Measurements from ENCODE around the gene TMEM176A.

Gene TMEM176A

GRCh38 chr7:150791304-150791703 lies 9.3 kb upstream of the TMEM176A start:
- no peaks in the 10 kb centered on the region for H3K27me3 ChIP-seq
- H3K9me3 ChIP-seq = no peaks in the 10 kb centered on the region
- H3K4me3 ChIP-seq (ENCODE audit: low read depth, low read length) = no peak overlapping the region
- no peaks in the 10 kb centered on the region for H3K36me3 ChIP-seq
- peaks cover 27% of the 10 kb centered on the region for H3K4me1 ChIP-seq
- TF ChIP-seq CTCF (IDR thresholded peaks at IDR 0.05; ENCODE audit: low read depth, low read length) = no peak
- DNase-seq = no peak

DNA sequence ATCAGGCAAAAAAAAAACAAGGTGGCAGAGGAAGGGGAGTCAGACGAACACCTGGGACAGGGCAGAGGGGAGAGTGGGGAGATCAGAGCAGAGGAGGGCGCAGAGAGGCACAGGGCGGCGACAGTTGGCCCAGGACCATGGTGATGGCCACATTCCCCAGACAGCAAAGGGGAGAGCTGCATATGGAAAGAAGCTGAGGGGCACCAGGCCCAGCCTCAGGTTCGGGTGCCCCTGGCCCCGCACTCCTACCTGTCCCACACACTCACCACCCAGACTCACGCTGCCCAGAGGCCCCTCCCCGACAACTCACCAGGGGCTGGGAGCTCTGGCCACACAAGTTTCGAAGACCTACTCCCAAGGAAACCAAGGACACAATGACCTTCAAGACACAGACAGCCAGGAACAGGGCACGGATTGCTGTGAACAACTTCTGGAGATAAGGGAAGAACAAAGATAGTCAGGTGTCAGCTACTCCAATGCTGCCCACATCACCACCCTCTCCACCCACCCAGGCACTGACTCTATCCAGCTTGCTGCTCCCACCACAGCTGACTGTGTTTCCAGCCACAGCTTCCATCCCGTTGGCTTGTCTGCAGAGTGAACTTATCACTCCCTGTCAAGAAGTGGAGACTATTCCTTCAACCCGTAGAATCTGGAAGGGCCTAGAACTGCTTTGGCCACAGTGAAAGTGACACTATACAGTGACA lies 8.7 kb upstream of the TMEM176A start:
- no peak for DNase-seq
- H3K36me3 ChIP-seq = no peaks in the 10 kb centered on the region
- TF ChIP-seq CTCF (IDR thresholded peaks at IDR 0.05; ENCODE audit: low read depth, low read length) = no peak
- H3K4me1 ChIP-seq = peaks cover 26% of the 10 kb centered on the region
- H3K9me3 ChIP-seq = no peaks in the 10 kb centered on the region
- H3K4me3 ChIP-seq (ENCODE audit: low read depth, low read length) = no peak overlapping the region
- no peaks in the 10 kb centered on the region for H3K27me3 ChIP-seq

DNA sequence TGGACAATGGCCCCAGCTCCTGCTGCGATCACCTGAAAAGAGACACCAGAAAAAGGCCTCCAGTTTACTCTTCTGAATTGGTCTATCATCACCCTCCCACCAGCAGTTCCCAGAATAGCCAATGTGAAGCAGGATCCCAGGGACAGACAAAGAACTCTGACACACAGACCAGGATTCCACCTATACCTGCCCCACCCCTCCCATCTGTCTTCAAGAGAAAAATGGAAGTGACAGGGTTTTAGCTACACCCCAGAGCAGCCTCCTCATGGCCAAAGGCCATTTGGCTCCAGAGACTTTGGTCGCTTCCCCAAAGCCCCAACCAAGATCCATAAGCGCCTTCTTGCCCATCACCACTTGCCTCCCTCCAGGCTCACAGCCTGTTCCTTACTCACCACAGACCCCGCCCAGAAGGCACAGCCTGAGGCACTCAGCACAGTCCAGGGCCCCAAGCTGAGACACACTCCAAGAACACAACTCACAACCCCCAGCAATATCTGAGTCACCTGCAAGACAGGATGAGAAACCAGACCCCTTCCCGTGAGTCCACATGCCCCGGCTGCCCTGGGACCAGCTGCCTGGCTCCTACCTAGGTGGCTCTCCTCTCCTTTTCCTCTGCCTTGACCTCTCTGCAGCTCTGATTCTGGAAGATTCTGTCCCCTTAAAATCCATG lies 6.9 kb upstream of the TMEM176A start:
- H3K4me1 ChIP-seq = peaks cover 8% of the 10 kb centered on the region
- H3K9me3 ChIP-seq = no peaks in the 10 kb centered on the region
- DNase-seq = no peak
- no peaks in the 10 kb centered on the region for H3K27me3 ChIP-seq
- no peak overlapping the region for H3K4me3 ChIP-seq (ENCODE audit: low read depth, low read length)
- H3K36me3 ChIP-seq = no peaks in the 10 kb centered on the region
- no peak for TF ChIP-seq CTCF (IDR thresholded peaks at IDR 0.05; ENCODE audit: low read depth, low read length)

DNA sequence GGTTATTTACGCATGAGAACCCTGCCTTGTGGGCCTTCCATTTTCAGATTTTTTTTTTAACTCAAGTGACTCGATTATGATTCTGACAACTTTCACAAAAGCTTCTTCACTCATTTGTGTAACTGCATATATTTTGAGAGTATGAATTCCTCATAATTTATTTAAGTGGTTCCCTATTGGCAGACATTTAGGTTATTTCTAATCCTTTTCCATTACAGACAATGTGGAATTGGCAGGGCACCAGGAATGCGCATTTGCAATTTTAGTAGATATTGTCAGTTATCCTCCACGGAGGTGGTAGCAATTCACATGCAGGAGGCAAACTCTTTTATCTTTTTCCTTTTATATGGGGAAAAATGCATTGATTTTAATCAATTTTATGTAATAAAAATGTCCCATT lies 2.9 kb upstream of the TMEM176A start:
- H3K4me3 ChIP-seq (ENCODE audit: low read depth, low read length) = no peak overlapping the region
- no peak for TF ChIP-seq CTCF (IDR thresholded peaks at IDR 0.05; ENCODE audit: low read depth, low read length)
- no peaks in the 10 kb centered on the region for H3K27me3 ChIP-seq
- no peak for DNase-seq
- H3K4me1 ChIP-seq = no peaks in the 10 kb centered on the region
- H3K9me3 ChIP-seq = no peaks in the 10 kb centered on the region; the same call in 1 of the 2 replicates
- no peaks in the 10 kb centered on the region for H3K36me3 ChIP-seq

DNA sequence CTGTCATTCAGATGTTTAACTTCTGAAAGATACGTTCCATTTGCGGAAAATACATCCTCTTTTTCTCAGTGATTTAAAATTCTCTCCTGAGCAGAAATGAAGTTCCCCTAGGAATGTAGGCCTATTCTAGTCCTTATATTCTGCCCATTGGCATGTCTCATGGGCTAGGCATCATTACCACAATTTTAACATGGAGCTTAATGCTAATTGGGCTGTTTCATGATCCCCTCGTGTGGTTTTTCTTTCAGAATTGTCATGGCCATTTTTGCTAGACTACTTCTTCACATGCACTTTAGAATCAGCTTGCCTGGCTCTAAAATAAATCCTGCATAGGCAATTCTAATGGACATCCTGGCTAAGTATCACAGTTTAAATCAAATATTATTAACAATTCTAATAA lies 1.4 kb upstream of the TMEM176A start:
- TF ChIP-seq CTCF (IDR thresholded peaks at IDR 0.05; ENCODE audit: low read depth, low read length) = no peak
- Histone ChIP-seq H3K4me3 (ENCODE audit: low read depth, low read length) (no peak overlapping the region), H3K9me3 (no peaks in the 10 kb centered on the region; the same call in 1 of the 2 replicates), H3K4me1 (no peaks in the 10 kb centered on the region), H3K36me3 (no peaks in the 10 kb centered on the region), H3K27me3 (no peaks in the 10 kb centered on the region)
- no peak for DNase-seq

Measured in BE2C (cell line).